CD4-positive, alpha-beta T cell treated with Interleukin-12 subunit alpha and Interleukin-12 subunit beta, for 1 hour (primary cell): Measurements from ENCODE around the gene RAPH1.
"Not testable (repeated sequence)": the region's sequence is repeated elsewhere in the genome, so short reads cannot be mapped to it uniquely, and the experiment has no call there.

Experiments
- DNase-seq: peaks from one replicate; pipeline ENCODE4 v3.0.0-alpha.2; 2020

The RAPH1 gene

DNA sequence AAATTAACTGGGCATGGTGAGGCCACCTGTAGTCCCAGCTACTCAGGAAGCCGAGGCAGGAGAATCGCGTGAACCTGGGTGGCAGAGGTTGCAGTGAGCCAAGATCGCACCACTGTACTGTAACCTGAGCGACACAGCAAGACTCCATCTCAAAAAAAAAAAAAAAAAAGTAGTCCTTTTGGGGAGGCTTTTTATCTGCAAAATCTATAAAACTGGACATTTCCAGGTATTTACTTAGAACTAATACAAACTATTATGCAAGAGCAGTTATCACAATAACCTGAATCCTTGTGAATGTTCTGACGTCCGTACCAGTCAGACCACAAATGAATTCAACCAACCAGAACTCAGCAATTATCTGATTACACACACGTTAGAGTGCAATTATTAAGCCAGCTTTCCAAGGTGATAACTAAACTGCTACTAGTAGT lies 8.8 kb upstream of the RAPH1 start:
- no peak for DNase-seq

DNA sequence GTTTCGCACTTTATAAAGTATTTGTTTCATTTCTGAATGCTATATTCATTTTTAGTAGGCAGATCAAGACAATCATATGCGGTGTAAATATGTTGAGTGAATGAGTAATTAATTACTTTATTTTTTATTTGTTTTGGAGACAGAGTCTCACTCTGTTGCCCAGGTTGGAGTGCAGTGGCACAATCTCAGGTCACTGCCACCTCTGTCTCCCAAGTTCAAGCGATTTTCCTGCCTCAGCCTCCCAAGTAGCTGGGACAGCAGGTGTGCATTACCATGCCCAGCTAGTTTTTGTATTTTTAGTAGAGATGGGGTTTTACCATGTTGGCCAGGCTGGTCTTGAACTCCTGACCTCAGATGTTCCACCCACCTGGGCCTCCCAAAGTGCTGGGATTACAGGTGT lies 5.5 kb upstream of the RAPH1 start:
- not testable (repeated sequence) for DNase-seq

DNA sequence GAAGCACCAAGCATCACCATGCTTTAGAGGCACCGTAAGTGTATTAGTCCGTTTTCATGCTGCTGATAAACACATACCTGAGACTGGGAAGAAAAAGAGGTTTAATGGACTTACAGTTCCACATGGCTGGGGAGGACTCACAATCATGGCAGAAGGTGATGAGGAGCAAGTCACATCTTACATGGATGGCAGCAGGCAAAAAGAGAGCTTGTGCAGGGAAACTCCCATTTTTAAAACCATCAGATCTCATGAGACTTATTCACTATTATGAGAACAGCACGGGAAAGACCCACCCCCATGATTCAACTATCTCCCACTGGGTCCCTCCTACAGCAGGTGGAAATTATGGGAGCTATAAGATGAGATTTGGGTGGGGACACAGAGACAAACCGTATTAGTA lies 3.1 kb upstream of the RAPH1 start:
- DNase-seq = not testable (repeated sequence)

DNA sequence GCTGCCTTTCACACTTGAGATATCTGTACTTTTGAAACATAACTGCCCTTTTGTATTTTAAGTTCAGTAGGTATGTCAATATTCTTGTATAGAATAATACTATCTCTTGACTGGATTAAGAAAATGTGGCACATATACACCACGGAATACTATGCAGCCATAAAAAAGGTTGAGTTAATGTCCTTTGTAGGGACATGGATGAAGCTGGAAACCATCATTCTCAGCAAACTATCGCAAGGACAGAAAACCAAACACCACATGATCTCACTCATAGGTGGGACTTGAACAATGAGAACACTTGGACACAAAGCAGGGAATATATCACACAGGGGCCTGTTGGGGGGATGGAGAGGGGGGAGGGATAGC lies 1.5 kb upstream of the RAPH1 start:
- DNase-seq = not testable (repeated sequence)

DNA sequence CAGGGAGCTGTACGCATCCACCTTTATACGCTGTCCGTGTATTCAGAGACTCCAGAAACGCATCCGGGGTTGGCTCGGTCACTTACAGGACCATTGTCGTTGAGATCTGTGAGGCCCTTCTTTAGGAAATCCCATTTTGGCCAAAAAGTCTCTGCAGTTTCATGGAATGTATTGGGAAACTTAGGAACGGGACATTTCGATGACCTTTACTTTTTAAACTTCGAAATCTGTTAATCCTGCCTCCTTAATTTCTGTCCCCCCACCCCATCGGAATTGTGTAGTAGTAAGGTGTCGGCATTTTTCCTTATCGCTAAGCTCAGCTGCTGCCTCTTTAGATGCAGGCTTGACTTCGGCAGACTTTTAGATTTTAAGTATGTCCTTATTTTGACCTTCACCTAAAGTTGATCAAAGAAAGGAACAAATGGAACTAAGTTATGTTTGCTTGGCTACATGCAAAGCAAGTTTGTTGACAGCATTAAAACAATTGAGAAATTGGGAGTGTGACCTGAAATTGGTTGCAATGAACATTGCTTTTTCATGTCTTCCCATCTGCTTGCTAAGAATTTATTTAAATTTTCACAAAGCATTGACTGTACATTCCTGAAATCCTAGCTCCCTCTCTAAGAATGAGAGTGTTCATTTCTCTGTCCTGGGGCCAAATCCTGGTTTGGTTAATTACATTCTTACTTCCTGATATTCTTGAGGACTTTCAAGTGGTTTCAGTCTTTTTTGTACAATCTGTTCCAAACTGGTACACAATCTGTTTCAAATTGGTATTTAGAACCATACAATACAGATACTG lies 884 bp upstream of the RAPH1 start:
- no peak for DNase-seq

DNA sequence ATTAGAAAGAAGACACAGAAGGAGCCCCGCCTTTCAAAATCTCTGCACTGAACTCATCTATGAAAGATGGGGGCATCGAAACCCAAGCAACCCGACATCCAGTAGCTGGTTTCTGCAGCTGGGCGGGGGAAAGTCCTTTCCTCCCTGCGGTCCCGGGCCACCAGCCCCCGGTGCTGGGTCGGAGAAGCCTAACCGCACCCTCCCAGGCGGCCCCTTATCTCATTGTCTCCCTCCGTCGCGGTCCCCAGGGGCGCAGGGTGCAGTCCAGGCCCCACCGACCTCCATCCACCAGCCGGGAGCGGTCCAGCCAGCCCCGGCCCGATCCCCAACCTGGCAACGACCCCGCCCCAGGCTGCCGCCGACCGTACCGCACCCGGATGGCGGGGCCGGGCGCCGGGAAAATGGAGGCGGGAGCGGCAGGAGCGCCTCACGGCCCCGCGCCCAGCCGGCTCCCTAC lies 452 bp downstream of the RAPH1 start:
- peak; percentile 39 for DNase-seq

DNA sequence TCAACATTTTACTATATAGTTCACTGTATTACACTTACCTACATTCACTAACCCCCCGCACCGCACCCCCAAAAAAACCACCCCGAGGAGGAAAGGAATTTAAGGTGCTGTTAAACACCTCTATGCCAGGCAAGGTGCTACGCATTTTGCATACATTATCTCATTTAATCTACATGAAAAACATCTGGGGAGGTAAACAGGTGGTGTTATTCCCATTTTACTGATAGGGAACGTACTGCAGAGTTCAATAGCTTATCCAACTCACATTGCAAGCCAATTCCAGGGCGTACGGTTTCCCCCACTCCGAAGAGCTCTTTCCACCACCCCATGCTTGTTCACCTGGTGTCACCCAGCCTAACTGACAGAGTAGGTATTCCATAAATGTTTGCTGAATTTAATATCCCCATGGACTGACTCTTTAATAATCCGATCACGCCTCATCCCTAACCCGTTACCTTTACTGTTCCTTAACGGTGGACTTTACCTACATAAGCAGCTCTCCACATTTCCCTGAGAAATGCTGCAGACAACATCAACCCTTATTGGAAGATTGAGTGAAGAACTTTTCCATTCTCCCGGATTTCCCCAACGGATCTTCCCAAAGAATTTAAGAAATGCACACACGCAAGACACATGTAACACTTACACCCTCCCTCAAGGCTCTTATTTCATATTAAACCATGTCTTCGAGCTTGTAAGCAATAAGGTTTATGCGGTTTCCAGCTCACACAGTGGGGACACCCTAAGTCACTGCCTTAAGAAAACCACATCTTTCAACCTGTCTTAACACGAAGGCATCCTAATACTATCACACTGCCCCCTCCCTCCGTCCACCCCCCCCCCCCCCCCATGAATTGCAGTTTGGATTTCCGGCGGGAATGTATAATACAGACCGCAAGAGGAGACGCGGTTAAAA lies 1.2 kb downstream of the RAPH1 start:
- peak; percentile 43 for DNase-seq

DNA sequence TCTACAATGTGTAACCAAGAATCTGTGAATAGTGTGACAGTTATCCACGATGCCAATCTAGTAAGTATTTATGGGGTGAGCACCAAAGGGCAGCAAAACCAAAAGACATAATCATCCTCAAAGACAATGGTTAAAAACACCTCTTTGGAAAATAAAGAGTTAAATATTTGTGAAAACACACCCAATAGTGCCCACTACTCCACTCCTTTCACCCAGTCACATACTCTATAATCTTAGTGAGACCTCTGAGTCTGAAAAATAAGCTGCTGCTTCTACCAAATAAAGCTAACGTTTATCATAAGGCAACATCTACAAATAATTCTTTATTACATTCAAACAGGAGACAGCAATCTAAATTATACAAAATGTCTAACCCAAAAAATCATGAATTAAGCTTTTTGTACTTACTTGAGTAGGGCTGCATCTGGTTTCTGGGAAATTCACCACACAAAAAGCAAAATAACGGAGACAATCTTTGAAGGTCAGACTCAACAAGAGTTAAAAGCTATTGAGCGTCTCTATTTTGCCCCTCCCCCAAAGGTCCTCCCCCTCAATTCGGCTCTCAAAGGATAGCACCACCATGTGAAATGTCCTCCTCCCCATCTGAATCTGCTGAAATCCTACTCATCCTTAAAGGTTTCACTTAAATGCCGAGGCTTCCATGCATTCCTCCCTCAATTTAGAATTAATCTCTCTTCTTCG lies 2.0 kb downstream of the RAPH1 start:
- DNase-seq = no peak

DNA sequence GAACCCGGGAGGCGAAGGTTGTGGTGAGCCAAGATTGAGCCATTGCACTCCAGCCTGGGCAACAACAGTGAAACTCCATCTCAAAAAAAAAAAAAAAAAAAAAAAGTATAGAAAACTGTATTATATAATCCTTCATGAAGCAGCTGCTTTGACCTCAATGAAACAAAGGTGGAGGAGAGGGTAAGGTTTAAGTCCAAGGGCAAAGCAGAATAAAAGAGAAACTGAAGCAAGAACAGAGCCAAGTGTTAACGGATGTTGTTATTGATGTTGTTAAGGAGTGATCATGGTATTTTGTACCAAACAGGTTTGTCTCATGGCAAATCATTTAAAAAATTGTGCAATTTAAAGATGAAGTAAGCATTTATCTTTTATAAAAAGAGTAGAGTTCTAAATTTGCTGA lies 7.4 kb downstream of the RAPH1 start:
- no peak for DNase-seq

DNA sequence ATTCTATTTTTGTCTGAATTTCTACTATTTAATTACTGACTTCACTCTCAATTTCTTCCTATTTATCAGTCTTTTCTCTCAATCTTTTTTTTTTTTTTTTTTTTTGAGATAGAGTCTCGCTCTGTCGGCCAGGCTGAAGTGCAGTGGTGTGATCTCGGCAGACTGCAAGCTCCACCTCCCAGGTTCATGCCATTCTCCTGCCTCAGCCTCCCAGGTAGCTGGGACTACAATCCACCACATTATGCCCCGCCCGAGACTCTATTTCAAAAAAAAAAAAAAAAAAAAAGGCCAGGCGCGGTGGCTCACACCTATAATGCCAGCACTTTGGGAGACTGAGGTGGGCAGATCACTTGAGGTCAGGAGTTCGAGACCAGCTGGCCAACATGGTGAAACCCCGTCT lies 21.8 kb downstream of the RAPH1 start:
- DNase-seq = not testable (repeated sequence)

DNA sequence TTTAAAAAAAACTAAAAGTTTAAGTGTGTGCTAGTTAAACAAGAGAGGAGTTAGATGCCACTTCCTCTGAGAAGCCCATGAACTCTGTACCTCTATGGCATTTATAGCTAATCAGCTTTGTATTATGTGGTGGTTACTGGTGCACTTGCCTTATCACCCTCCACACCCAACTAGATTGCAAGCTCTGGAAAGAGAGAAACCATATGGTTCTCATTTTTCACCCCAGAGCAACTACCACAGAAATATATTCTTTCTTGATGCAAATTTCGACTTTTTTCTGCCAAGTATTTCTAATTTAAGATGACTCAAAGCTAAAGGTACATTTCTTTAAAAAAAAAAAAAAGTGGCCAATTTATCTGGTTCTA lies 24.2 kb downstream of the RAPH1 start:
- DNase-seq = no peak

DNA sequence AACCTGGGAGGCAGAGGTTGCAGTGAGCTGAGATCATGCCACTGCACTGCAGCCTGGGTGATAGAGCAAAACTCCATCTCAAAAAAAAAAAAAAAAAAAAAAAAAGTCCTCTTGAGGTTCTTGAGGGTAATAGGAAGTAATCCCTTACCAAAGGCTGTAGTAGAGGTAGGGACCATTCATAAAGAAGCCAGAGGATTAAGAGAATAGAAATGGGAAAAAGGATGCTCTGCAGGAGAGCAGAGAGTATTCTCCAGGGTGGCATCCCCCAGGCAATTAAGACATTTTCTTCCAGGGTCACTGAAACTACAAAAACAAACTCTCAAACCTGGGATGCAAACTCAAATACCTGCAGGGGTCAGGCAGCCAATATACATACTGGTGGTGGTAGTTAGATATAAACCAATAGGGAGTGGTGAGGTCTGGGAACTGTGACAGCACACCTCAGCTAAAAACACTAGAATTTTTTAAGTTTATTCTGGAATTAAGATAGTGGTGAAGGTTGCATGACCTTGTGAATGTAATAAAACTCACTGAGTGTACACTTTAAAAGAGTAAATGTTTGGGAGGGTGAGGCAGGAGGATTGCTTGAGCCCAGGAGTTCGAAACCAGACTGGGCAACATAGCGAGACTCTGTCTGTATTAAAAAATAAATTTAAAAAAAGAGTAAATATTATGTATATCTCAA lies 24.7 kb downstream of the RAPH1 start:
- DNase-seq = no peak

DNA sequence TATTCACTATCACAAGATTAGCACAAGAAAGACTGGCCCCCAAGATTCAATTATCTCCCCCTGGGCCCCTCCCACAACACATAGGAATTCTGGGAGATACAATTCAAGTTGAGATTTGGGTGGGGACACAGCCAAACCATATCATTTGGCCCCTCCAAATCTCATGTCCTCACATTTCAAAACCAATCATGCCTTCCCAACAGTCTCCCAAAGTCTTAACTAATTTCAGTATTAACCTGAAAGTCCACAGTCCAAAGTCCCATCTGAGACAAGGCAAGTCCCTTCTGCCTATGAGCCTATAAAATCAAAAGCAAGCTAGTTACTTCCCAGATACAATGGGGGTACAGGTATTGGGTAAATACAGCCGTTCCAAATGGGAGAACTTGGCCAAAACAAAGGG lies 31.6 kb downstream of the RAPH1 start:
- not testable (repeated sequence) for DNase-seq

DNA sequence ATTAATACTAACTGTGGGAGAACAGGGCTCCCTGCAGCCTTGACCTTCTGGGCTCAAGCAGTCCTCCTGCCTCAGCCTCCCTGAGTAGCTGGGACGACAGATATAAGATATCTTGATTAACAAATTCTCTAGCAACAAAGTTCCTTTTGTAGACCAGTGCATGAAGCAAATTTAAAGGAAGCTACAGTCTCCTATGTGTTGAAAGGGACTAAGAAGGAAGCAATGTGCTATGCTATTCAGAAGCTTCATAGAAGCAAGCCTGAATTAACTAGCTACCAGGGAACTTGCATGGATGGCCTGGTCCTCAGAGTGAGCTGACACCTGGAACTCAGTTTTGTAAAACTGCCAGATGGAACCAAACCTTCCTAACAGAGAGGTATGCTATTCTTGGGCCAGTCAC lies 33.2 kb downstream of the RAPH1 start:
- DNase-seq = no peak

DNA sequence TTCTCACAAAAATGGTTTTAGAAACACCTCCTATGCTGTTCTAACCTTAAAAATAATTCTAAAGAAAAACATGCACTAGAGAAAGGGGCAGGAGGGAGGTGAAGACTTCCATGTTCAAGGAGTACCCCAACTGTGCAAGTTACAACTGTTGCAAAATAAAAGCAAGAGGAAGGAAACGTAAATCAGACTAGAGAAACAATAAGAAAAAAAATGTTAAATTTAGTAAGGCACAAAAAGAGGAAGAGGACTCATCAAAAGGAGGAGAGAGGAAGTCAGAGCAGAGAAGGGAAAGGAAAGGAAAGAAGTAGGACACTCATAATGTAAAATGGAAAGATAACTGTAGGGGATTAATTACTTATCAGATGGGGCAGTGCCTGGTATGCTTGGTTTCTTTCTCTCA lies 34.1 kb downstream of the RAPH1 start:
- no peak for DNase-seq

DNA sequence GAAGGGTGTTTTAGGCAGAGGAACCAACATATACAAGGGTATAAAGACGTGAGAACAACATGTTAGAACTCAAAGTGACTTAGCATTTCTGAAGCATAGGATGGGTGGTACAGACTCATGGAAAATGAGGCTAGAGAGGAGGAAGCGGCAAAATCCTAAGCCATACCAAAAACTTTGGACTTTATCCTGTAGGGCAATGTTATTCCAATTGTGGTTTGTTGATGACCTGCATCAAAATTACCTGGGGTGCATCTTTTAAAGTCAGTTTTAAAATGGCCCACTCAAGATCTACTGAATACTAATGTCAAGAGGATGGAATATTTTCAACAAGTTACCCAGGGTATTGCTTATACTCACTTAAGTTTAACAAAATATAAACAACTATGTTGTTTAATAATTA lies 34.8 kb downstream of the RAPH1 start:
- no peak for DNase-seq

DNA sequence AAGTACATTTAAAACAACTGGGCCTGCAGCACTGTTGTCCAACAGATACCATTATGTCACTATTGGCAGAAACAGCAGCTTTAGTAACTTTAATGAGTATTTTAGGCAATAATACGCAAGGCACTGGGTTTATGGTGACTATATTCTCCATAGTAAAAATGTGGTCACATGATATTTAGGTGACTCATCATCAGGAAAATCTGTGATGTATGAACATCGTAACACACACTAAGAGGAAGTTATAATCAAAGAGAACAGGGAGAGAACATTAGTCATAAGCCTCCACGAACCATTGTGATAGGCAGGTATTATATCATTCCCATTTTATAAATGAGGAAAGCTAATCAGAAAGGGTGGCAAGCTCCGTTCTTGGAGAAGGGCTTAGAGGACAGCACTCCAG lies 36.9 kb downstream of the RAPH1 start:
- DNase-seq = peak; percentile 1

DNA sequence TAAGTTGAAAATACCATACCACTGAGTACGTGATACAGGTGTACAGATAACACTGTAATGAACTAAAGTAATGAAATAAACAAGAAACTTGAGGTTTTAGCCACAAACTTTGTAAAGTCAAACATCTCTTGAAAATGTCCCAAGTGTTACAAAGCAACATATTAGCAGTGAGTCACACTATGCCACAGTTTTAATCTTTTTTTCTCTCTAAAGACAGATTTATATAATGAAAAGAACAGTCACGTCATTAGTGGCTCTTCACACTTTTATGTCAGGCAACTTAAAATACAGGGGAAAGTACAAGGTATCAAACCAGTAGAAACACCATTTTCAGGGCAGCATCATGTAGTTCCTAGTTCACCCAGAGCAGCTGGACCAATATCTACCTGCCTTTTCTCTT lies 42.1 kb downstream of the RAPH1 start:
- no peak for DNase-seq

DNA sequence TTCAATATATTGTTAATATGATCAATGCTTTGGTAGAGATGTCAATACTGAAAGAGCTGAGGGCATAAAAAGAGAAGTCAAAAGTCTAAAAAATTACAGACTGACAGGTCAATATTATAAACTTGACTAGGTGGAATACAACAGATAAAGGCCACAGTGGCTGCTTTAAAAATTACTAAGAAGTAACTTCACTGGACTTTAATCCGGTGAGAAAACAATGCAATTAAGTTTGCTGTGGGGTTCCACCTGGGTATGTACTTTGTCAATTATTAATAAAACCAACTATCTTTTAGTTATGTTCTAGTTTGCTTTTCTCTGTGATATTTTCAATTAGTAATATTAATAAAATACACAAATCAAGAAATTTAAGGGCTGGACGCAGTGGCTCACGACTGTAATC lies 44.7 kb downstream of the RAPH1 start:
- DNase-seq = no peak

DNA sequence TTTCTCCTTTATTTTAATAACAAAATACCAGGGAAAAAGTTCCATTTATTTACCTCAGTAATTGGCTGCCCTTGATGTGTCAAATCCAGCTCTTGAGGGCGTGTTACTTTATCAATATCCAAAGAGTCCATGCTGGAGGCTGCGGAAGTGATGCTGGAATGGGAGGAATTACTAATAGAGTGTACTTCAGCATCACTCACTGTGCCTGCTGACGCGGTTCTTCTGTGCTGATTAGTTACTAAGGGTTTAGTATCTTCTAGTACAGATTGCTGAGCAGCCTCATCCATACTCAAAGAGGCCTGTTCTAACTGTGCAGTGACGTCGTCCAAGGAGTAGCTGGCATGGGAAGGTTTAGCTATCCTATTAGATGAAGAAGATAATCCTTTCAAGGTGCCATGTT lies 45.6 kb downstream of the RAPH1 start:
- DNase-seq = no peak

DNA sequence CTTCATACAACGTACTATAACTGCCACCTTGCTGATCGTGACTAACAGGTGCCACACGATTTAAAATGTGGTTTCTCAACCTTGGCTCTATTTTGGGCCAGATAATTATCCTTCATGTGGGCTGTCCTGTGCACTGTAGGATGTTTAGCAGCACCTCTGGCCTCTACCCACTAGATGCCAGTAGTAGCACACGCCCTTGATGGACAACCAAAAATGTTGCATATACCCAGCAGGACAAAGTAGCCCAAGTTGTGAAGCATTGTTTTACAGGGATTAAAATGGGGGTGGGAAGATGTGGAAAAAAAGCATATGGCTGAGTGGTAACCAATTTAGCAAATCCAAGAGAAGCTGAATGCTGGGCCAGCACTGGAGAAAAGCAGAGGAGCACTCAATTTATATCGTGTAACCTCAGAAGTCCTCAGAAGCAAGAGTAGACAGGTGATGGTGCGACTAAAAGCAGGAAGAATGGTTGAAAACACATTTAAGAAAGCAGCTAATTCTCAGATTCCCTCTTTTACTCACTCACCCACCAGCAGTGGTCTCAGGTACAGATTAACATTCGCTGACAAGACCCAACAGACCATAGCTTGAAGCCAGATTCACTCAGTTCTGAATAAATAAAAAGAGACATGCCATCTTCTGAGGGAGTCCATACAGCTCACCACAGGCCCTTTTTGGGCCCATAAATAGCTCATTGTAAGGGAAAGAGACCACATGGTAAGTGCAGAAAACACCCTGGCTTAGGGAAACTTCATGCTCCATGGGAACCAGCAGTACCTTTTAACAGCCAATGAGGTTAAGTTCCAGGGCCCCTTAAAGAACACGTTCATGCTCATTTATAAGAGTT lies 50.6 kb downstream of the RAPH1 start:
- peak; percentile 70 for DNase-seq

DNA sequence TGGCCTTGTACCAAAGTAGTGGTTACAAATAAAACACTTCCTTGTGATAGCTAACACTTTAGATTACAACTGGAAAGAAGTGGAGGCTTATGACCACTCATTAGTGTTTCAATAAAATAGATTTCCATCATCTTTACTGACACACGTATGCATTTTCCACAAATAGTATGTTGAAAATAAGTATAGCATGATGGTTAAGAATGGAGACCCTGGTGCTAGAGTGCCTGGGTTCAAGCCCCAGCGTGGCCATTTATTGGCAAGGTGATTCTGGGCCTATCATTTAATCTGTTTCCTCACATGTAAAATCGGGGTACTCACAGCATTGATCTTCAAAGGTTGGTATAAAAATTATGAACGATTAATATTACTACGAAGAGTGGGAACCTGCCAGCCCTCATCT lies 54.5 kb downstream of the RAPH1 start:
- DNase-seq = no peak
